Activated naive CD8-positive, alpha-beta T cell treated with anti-CD3 and anti-CD28 coated beads, Interleukin-2, amount 50 U/mL, for 16 hours (primary cell): ENCODE data around the gene CBX6.
"Not testable (repeated sequence)": the region's sequence is repeated elsewhere in the genome, so short reads cannot be mapped to it uniquely, and the experiment has no call there.

ENCODE experiments used
- DNase-seq: peaks from one replicate; pipeline ENCODE4 v3.0.0-alpha.2; 2020; ENCODE audit warnings: low read depth, low spot score

CBX6 gene

GRCh38 chr22:38872172-38872830 is at the start of gene CBX6:
Gene CBX6, minus strand, starts transcription at chr22:38872216. Its CDS starts 26 bp downstream, at chr22:38872190.
- DNase-seq: peak; percentile 91

- no peak for DNase-seq
These were observed 49.8 kb upstream of the CBX6 start for GRCh38 chr22:38921806-38922205.

- no peak for DNase-seq
These were observed 49.1 kb upstream of the CBX6 start for GRCh38 chr22:38921120-38921519.

- DNase-seq: no peak
These were observed 47.7 kb upstream of the CBX6 start for GRCh38 chr22:38919631-38920190.

- no peak for DNase-seq
These were observed 39.4 kb upstream of the CBX6 start for GRCh38 chr22:38911434-38911833.

- DNase-seq: no peak
These were observed 35.8 kb upstream of the CBX6 start for GRCh38 chr22:38907767-38908166.

GRCh38 chr22:38906052-38906451 is 34.0 kb upstream of the CBX6 start:
- DNase-seq: no peak

GRCh38 chr22:38904052-38904617 is 32.1 kb upstream of the CBX6 start:
- DNase-seq: not testable (repeated sequence)

GRCh38 chr22:38901111-38901641 is 29.2 kb upstream of the CBX6 start:
- DNase-seq: no peak

- DNase-seq: no peak
These were observed 28.7 kb upstream of the CBX6 start for GRCh38 chr22:38900677-38901076.

- DNase-seq: no peak
These were observed 19.2 kb upstream of the CBX6 start for GRCh38 chr22:38891256-38891655.

GRCh38 chr22:38890377-38890776 is 18.4 kb upstream of the CBX6 start:
- DNase-seq: no peak

GRCh38 chr22:38886333-38886732 is 14.3 kb upstream of the CBX6 start:
- DNase-seq: no peak

- no peak for DNase-seq
These were observed 11.1 kb upstream of the CBX6 start for GRCh38 chr22:38882972-38883622.

GRCh38 chr22:38881997-38882879 is 10.2 kb upstream of the CBX6 start:
- DNase-seq: no peak

GRCh38 chr22:38881464-38881871 is 9.5 kb upstream of the CBX6 start:
- DNase-seq: no peak

GRCh38 chr22:38879961-38880360 is 7.9 kb upstream of the CBX6 start:
- no peak for DNase-seq

- DNase-seq: no peak
These were observed 7.2 kb upstream of the CBX6 start for GRCh38 chr22:38879108-38879729.

GRCh38 chr22:38878001-38878400 is 6.0 kb upstream of the CBX6 start:
- no peak for DNase-seq

- DNase-seq: no peak
These were observed 2.7 kb upstream of the CBX6 start for GRCh38 chr22:38874529-38875222.
